ENCODE data around the gene INPP4A.

DNA sequence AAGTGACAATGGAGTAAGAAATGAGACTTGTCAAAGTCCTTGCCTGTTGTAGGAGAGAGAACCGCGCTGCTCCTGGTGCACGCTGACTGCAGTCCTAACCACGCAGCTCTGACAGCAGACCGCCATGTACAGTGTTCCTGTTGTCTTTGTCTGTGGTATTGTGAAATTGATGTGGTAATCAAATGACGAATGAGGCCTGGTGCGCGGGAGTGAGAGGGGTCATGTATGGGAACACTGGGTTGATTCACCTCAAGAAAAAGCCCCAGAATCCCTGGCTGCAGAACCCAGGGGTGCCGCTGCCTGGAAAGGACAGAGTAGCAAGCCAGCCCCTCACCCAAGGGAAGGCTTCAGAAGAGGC, 64.0 kb downstream of the INPP4A start:
- TF ChIP-seq, protein P1, sequence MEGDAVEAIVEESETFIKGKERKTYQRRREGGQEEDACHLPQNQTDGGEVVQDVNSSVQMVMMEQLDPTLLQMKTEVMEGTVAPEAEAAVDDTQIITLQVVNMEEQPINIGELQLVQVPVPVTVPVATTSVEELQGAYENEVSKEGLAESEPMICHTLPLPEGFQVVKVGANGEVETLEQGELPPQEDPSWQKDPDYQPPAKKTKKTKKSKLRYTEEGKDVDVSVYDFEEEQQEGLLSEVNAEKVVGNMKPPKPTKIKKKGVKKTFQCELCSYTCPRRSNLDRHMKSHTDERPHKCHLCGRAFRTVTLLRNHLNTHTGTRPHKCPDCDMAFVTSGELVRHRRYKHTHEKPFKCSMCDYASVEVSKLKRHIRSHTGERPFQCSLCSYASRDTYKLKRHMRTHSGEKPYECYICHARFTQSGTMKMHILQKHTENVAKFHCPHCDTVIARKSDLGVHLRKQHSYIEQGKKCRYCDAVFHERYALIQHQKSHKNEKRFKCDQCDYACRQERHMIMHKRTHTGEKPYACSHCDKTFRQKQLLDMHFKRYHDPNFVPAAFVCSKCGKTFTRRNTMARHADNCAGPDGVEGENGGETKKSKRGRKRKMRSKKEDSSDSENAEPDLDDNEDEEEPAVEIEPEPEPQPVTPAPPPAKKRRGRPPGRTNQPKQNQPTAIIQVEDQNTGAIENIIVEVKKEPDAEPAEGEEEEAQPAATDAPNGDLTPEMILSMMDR (IDR thresholded peaks at IDR 0.05): no peak
- TF ChIP-seq POLR2AphosphoS5 (IDR thresholded peaks at IDR 0.05): no peak
- no peak for TF ChIP-seq POLR2A (IDR thresholded peaks at IDR 0.05)
